CD14-positive monocyte (primary cell): Measurements from ENCODE around the gene LTO1. TPM values are rescaled to one million over a fixed set of nuclear protein-coding genes. Genes with fewer than 3 reads are reported as not detected.

Experiments
- DNase-seq, 3 donors: peaks; one replicate each; pipeline ENCODE4 v3.0.0-alpha.2; 2011 to 2022
- H2AFZ ChIP-seq: 2 replicates; pipeline ENCODE4 v1.6.0; 2012; ENCODE audit warnings: mild to moderate bottlenecking, low read depth, low read length, inconsistent platforms; ENCODE audit not compliant: insufficient read depth, poor library complexity, severe bottlenecking
- H3K27ac ChIP-seq, 2 donors: 1 replicate in 1 of 2; 2 replicates in 1 of 2; pipeline ENCODE4 v1.5.1; 2012 to 2013; ENCODE audit warnings: low read length in 2 of 2, control low read depth in 1 of 2, inconsistent platforms in 1 of 2, low read depth in 1 of 2, mild to moderate bottlenecking in 1 of 2
- H3K27me3 ChIP-seq, 2 donors: one replicate each; pipeline versions ENCODE4 v1.6.0 to v1.6.1; 2011 to 2013; ENCODE audit warnings: low read length in 2 of 2; ENCODE audit not compliant: control insufficient read depth in 2 of 2, insufficient read depth in 2 of 2
- H3K36me3 ChIP-seq, 2 donors: replicated peaks in 1 of 2; 1 replicate in 1 of 2; 2 replicates in 1 of 2; pipeline versions ENCODE4 v1.5.1 to v1.6.1; 2012 to 2013; ENCODE audit warnings: low read length in 2 of 2, control low read depth in 1 of 2, inconsistent platforms in 1 of 2, mild to moderate bottlenecking in 1 of 2; ENCODE audit not compliant: insufficient read depth in 2 of 2, control insufficient read depth in 1 of 2
- H3K4me1 ChIP-seq, 2 donors: 1 replicate in 1 of 2; 2 replicates in 1 of 2; pipeline versions ENCODE4 v1.5.1 to v1.6.1; 2012 to 2013; ENCODE audit warnings: low read length in 2 of 2, control low read depth in 1 of 2, inconsistent platforms in 1 of 2, mild to moderate bottlenecking in 1 of 2, moderate library complexity in 1 of 2; ENCODE audit not compliant: insufficient read depth in 2 of 2, control insufficient read depth in 1 of 2
- H3K4me2 ChIP-seq: replicated peaks from 2 replicates; pipeline ENCODE3; 2012; ENCODE audit warnings: low read length, moderate library complexity, mild to moderate bottlenecking; ENCODE audit not compliant: poor library complexity, severe bottlenecking; ENCODE audit errors: extremely low read depth
- H3K4me3 ChIP-seq, 3 experiments: fragments of 200-600 bp in 1 of 3; sonication (generic) in 1 of 3; replicated peaks in 1 of 3; 1 replicate in 2 of 3; 2 replicates in 1 of 3; pipeline ENCODE4 v1.5.1; 2011 to 2013; ENCODE audit warnings: low read length in 3 of 3, mild to moderate bottlenecking in 3 of 3, control low read depth in 2 of 3, low read depth in 2 of 3, inconsistent platforms in 1 of 3, moderate library complexity in 1 of 3
- H3K79me2 ChIP-seq: 2 replicates; pipeline ENCODE4 v1.6.0; 2012; ENCODE audit warnings: mild to moderate bottlenecking, control low read depth, inconsistent platforms, low read length, moderate library complexity; ENCODE audit not compliant: insufficient read depth
- H3K9ac ChIP-seq: 2 replicates; pipeline ENCODE4 v1.6.0; 2017; ENCODE audit warnings: low read length, mild to moderate bottlenecking; ENCODE audit not compliant: insufficient read depth, poor library complexity, severe bottlenecking
- H3K9me3 ChIP-seq, 2 donors: replicated peaks in 1 of 2; 1 replicate in 1 of 2; 2 replicates in 1 of 2; pipeline versions ENCODE4 v1.5.1 to v1.6.1; 2012 to 2013; ENCODE audit warnings: low read length in 2 of 2, control low read depth in 1 of 2; ENCODE audit not compliant: control insufficient read depth in 1 of 2, insufficient read depth in 1 of 2
- H4K20me1 ChIP-seq: 2 replicates; pipeline ENCODE4 v1.6.0; 2012; ENCODE audit warnings: mild to moderate bottlenecking, low read length, control low read depth, moderate library complexity; ENCODE audit not compliant: insufficient read depth
- H3K27ac Mint-ChIP-seq, 7 donors: one replicate each; pipeline ENCODE4 v1.8.0; 2020; ENCODE audit warnings: mild to moderate bottlenecking in 7 of 7, mixed read lengths in 7 of 7, moderate library complexity in 6 of 7, inconsistent platforms in 2 of 7
- H3K27me3 Mint-ChIP-seq, 3 donors: one replicate each; pipeline ENCODE4 v1.8.0; 2021 to 2022; ENCODE audit warnings: low read depth in 3 of 3, mild to moderate bottlenecking in 3 of 3, mixed read lengths in 3 of 3, moderate library complexity in 3 of 3, inconsistent platforms in 1 of 3
- H3K36me3 Mint-ChIP-seq, 2 donors: one replicate each; pipeline ENCODE4 v1.8.0; 2020; ENCODE audit warnings: mixed read lengths in 2 of 2, inconsistent platforms in 1 of 2, mild to moderate bottlenecking in 1 of 2
- H3K4me1 Mint-ChIP-seq: one replicate; pipeline ENCODE4 v1.8.0; 2020; ENCODE audit warnings: mild to moderate bottlenecking, mixed read lengths
- H3K4me3 Mint-ChIP-seq, 2 donors: one replicate each; pipeline ENCODE4 v1.8.0; 2020; ENCODE audit warnings: mild to moderate bottlenecking in 2 of 2, mixed read lengths in 2 of 2, moderate library complexity in 1 of 2
- H3K9me3 Mint-ChIP-seq, 7 donors: one replicate each; pipeline ENCODE4 v1.8.0; 2020 to 2022; ENCODE audit warnings: mixed read lengths in 7 of 7, mild to moderate bottlenecking in 6 of 7, moderate library complexity in 6 of 7, inconsistent platforms in 2 of 7
- WGBS: methylation state at CpG from one replicate; pipeline ENCODE4 v1.1.5; 2013; ENCODE audit warnings: missing lambda C conversion rate; ENCODE audit not compliant: insufficient coverage; 5-methylcytosine and 5-hydroxymethylcytosine counted together
- intact Hi-C, 2 donors: fragments of 100-400 bp; cut with micrococcal nuclease; formaldehyde crosslinking; loops; one replicate each; pipeline versions ENCODE4 v1.15.0 to v1.15.1; 2023
- polyA plus RNA-seq, 3 donors: library from polyadenylated mRNA; depleted of rRNA in 1 of 3; unstranded in 2 of 3; stranded (reverse) in 1 of 3; fragments of 300-500 nt in 2 of 3; fragments of >200 nt in 1 of 3; fragmentation: Illumina TruSeq in 2 of 3; gene quantifications; 1 replicate in 2 of 3; 2 replicates in 1 of 3; pipeline ENCODE4 v1.2.3, GENCODE V29; 2012 to 2021
- TF ChIP-seq, protein P1 (sequence below): fragments of 200-600 bp; IDR thresholded peaks from one replicate; pipeline ENCODE4 v1.8.0; 2022; ENCODE audit warnings: antibody characterized with exemption, mild to moderate bottlenecking

LTO1 gene
- polyA plus RNA-seq, 3 donors: 3.9 to 27.1 (median 5.2) TPM

DNA sequence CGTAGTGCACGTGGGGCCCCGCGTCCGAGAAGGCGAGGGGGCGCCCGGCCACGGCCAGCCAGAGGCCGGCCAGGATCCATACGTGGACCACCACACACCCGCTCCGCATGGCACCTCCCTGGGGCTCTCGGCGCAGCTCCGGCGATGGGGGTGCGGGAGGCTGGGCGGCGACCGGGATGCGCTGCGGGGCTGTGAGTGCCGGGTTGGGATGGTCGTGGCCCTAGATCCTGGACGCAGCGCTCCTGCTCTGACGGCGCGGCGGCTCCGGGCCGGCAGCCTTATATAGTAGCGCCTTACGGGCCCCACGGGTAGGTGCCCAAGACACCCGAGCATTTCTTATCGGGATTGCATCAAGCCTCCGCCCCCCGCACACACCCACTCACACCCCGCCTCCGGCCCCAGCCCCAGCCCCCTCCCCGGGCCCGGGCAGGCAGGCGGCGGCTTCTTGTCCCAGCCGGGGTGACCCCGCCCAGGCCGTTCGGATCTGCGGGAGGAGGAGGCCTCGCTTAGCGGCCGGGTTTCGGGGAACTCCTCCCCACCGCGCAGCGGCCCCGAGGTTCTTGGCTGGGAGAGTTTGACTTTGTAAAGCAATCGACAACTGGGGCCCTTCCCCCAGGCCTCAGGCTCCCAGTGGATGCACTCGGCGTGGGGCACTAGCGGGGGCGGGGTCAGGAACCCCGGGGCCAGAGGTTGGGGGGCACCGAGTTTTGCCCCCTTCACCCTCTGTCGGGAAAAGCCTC, 28.8 kb upstream of the LTO1 start, which contains the start of gene FGF19:
Gene FGF19 (minus strand): TSS at position 255 of the 740 bp plus-strand sequence. CDS start 146 bp downstream, at position 109.
- H3K4me1 Mint-ChIP-seq: peaks cover 3% of the 10 kb centered on the region
- no peak within 1 kb of the TSS for H3K27ac Mint-ChIP-seq
- WGBS: 2% methylated on average over 55 of the region's 67 CpGs
- Histone ChIP-seq H2AFZ (no peak within 1 kb of the TSS), H3K9me3 (peaks cover 0 to 5% of the 10 kb centered on the region in 2 donors), H4K20me1 (no peaks in the 10 kb centered on the region), H3K4me2 (no peak within 1 kb of the TSS), H3K27ac (no peak within 1 kb of the TSS), H3K27me3 (peaks cover 47 to 80% of the 10 kb centered on the region in 2 donors), H3K4me1 (no peaks in the 10 kb centered on the region), H3K9ac (no peak within 1 kb of the TSS), H3K4me3 (no peak within 1 kb of the TSS), H3K36me3 (no peaks in the 10 kb centered on the region), H3K79me2 (no peaks in the 10 kb centered on the region)
- DNase-seq: no peak
- no peaks in the 10 kb centered on the region for H3K36me3 Mint-ChIP-seq
- H3K9me3 Mint-ChIP-seq: peaks cover 0 to 4% (median 3%) of the 10 kb centered on the region in 7 donors
- intact Hi-C loops: no loop called here
- H3K27me3 Mint-ChIP-seq: peaks cover 60 to 86% (median 70%) of the 10 kb centered on the region in 3 donors
- TF ChIP-seq, protein P1, sequence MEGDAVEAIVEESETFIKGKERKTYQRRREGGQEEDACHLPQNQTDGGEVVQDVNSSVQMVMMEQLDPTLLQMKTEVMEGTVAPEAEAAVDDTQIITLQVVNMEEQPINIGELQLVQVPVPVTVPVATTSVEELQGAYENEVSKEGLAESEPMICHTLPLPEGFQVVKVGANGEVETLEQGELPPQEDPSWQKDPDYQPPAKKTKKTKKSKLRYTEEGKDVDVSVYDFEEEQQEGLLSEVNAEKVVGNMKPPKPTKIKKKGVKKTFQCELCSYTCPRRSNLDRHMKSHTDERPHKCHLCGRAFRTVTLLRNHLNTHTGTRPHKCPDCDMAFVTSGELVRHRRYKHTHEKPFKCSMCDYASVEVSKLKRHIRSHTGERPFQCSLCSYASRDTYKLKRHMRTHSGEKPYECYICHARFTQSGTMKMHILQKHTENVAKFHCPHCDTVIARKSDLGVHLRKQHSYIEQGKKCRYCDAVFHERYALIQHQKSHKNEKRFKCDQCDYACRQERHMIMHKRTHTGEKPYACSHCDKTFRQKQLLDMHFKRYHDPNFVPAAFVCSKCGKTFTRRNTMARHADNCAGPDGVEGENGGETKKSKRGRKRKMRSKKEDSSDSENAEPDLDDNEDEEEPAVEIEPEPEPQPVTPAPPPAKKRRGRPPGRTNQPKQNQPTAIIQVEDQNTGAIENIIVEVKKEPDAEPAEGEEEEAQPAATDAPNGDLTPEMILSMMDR: no peak
- peak within 1 kb of the TSS in 1 of 2 donors; percentile 79 for H3K4me3 Mint-ChIP-seq

DNA sequence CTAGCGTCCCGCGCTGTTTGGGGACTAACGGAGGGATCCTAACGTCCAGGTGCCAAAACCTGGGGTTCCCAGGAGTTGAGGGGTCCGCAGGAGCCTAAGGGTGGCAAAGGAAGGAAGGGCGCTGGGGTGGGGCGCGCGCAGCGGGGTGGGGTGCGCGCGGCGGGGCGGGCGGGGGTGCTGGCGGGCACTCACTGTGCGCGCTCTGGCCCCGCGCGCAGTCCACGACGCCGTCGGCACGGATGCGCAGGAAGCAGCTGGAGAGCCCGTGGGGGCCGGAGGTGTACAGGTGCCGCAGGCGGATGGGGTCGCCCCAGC, 28.3 kb upstream of the LTO1 start:
- Mint-ChIP-seq H3K4me1 (peaks cover 3% of the 10 kb centered on the region), H3K36me3 (no peaks in the 10 kb centered on the region), H3K4me3 (peak overlapping the region in 1 of 2 donors; percentile 73), H3K27me3 (peaks cover 58 to 91% (median 74%) of the 10 kb centered on the region in 3 donors), H3K27ac (no peak overlapping the region), H3K9me3 (peaks cover 0 to 4% (median 3%) of the 10 kb centered on the region in 7 donors)
- no peak overlapping the region for H3K4me3 ChIP-seq
- H3K27me3 ChIP-seq: peaks cover 47 to 79% of the 10 kb centered on the region in 2 donors
- intact Hi-C loops: no loop called here
- peaks cover 0 to 5% of the 10 kb centered on the region in 2 donors for H3K9me3 ChIP-seq
- H3K4me1 ChIP-seq: no peaks in the 10 kb centered on the region
- no peak overlapping the region for H3K27ac ChIP-seq
- no peaks in the 10 kb centered on the region for H3K79me2 ChIP-seq
- no peak overlapping the region for H3K4me2 ChIP-seq
- TF ChIP-seq, protein P1: no peak
- H3K9ac ChIP-seq: no peak overlapping the region
- 3% methylated on average over 29 of the region's 34 CpGs for WGBS
- no peaks in the 10 kb centered on the region for H4K20me1 ChIP-seq
- DNase-seq: no peak
- H2AFZ ChIP-seq: no peak overlapping the region
- no peaks in the 10 kb centered on the region for H3K36me3 ChIP-seq
